HG03432 (cell line): ENCODE measurements around the gene PITPNC1.
"Not testable (repeated sequence)": the region's sequence is repeated elsewhere in the genome, so short reads cannot be mapped to it uniquely, and the experiment has no call there.

ENCODE experiments used
- ATAC-seq: cut with Tn5 transposase; IDR thresholded peaks from one replicate; pipeline ENCODE4 v1.9.1; 2021; ENCODE audit warnings: mild to moderate bottlenecking, moderate library complexity; ENCODE audit not compliant: unreplicated experiment

Gene PITPNC1

GRCh38 chr17:67430515-67430914, 53.4 kb downstream of the PITPNC1 start:
- ATAC-seq, result not testable (repeated sequence)

DNA sequence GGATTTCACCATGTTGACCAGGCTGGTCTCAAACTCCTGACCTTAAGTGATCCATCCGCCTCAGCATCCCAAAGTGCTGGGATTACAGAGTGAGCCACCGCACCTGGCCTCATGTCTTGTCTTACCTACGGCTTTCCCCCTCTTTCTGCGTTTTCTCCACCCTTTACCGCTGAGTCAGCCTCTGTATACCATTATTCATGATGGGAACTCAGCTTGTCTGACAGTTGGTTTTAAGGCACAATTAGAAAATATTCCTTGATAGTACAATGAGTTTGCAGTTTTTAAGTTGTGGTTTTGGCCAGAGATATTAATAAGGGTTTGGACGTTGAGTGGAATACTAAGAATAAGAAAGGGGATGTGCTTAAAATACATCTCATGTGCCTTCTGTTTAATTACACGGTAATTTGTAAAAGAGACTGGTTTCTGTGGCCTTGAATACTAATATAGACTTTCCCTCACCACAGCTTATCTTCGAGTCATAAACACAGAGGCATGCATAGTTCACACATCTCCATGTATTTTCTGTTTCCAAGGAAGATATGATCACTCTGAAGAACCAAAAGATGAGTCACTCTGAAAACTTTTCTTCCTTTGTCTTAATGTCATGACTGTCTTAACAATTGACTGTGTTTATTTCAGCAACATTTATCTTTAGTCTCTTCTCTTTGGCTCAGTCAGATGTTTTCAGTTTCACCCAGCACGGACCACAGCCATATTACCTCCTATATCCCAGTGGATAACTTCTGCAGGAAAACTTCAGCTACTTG, 54.4 kb downstream of the PITPNC1 start:
- no peak for ATAC-seq

DNA sequence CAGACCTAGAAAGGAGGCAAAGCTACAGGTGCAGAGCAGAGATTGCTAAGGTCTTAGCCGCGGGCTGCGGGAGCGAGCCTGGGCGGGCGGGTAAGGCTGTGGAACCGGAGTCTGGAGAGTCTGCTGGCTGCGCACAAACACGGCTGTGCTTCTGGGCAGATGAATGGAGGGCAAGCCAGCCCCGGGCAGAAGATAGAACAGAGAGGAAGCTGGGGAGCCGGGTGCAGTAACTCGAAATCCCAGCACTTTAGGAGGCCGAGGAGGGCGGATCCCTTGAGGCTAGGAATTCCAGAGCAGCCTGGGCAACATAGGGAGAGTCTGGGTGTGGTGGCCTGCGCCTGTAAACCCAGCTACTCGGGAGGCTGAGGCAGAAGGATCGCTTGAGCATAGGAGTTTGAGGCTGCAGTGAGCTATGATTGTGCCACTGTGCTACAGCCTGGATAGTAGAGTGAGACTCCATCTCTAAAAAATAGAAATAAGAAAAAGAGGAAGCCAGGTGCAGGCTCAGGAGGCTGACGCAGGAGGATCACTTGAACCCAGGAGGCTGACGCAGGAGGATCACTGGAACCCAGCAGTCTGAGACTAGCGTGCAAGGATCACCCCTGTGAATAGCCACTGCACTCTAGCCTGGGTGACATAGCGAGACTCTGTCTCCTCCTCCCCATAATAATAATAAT, 56.3 kb downstream of the PITPNC1 start:
- ATAC-seq, result no peak

DNA sequence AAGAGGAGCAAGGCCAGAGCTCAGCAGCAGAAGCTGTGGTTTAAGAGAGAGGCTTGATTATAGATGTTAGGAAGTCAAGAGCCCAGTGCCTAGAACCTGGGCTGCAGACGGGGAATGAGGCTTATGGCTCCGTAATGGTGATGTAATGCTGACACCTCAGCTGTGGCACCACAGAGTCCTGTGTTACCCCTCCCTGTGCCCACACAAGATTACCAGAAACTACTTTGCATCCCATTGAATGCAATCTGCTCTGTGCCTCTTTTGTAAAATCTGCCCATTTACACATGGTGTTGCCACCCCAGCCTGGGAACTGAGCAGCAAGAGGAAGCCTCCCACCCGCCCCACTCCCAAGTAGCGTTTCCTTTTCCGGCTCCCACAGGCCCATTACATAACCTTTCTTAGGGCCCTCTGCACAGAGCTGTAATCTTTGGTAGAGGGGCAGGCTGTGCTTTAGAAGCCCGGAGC, 57.0 kb downstream of the PITPNC1 start:
- no peak for ATAC-seq

- ATAC-seq, result no peak
Observed at GRCh38 chr17:67435122-67435521, 58.0 kb downstream of the PITPNC1 start.

DNA sequence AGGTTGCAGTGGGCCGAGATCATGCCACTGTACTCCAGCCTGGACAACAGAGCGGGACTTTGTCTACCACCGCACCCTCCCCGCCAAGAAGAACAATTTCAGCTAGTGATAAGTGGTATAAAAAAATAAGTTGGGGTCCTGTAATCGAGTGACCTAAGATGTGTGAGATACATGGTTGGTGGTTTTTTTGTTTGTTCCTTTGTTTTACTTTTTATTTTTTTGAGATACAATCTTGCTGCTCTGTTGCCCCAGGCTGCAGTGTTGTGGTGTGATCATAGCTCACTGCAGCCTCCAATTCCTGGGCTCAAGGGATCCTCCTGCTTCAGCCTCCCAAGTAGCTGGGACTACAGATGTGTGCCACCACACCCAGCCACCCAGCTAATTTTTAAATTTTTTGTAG, 58.7 kb downstream of the PITPNC1 start:
- ATAC-seq, result no peak

DNA sequence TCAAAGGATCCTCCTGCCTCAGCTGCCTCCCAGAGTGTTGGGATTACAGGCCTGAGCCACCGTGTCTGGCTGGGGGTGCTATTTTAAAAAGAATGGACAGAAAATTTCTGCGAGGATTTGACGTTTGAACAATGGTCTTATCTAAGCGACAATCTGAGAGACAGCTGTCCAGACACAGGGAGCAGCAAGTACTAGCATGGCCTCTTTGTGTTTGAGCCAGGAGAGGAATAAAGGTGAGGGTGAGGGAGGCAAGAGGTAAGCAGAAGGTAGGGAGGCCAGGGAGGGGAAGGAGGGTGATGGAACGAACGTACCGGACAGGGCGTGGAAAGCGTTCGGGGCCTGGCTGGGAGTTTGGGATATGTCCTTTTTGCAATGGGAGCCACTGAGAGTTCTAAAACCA, 59.2 kb downstream of the PITPNC1 start:
- ATAC-seq, result no peak

GRCh38 chr17:67438667-67439066, 61.6 kb downstream of the PITPNC1 start:
- no peak for ATAC-seq

DNA sequence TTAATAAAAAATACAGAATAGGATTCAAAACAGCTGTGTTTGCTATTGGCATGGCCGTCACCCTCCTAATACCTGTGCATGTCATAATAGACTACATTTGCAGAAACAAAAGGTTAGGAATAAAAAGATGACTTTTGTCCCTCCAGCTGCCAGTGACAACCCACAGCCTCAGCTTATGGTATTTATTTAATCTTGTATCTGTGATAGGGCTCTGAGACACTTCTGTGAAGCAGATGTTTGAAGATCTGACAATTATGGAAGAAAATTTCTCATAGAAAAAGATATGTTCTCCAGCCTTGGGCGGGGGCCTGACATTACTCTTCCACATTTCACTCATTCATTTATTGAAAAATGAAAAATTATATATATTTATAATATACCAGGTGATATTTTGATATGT, 62.2 kb downstream of the PITPNC1 start:
- no peak for ATAC-seq

- no peak for ATAC-seq
Observed at GRCh38 chr17:67440277-67441051, 63.4 kb downstream of the PITPNC1 start.

- no peak for ATAC-seq
Observed at GRCh38 chr17:67441052-67441895, 64.2 kb downstream of the PITPNC1 start.

- ATAC-seq, result no peak
Observed at GRCh38 chr17:67441896-67442219, 64.8 kb downstream of the PITPNC1 start.

DNA sequence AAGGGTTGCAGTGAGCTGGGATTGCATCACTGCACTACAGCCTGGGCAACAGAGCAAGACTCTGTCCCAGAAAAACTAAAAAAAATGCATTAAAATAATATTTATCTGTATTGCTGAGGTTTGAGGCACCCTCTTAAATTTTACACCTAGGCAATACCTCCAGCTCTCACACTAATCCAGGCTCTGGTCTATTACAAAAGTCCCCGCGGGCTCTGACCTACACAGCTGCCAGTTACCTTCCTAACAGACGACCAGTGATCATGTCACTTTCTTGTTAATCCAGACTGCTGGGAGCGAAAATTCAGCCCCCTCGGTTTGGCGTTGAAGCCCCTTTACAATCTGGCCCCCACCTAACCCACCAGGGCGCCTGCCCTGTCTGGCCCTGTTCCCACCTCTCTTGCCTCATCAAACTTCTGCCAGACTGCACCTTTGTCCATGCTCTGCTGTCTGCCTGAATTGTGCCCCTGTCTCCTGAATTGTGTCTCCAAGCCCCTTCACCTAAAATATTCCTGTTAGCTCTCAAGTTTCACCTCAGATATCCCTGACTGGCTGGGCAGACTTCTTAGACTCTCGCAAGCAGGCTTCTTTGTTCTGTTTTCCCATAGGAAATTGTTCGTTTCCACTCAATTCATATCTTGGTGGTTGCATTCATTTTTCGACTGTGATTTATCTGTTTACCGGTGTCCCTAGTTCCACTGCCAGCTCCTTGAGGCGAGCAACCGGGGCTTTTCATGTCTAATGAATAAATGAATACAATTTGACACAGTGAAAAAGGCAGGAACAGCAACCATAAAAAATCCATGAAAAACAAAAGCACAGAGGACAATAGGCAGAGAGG, 65.9 kb downstream of the PITPNC1 start:
- ATAC-seq, result no peak

- no peak for ATAC-seq
Observed at GRCh38 chr17:67443931-67444595, 67.0 kb downstream of the PITPNC1 start.

GRCh38 chr17:67448449-67448848, 71.4 kb downstream of the PITPNC1 start:
- no peak for ATAC-seq

- no peak for ATAC-seq
Observed at GRCh38 chr17:67449065-67449464, 72.0 kb downstream of the PITPNC1 start.

DNA sequence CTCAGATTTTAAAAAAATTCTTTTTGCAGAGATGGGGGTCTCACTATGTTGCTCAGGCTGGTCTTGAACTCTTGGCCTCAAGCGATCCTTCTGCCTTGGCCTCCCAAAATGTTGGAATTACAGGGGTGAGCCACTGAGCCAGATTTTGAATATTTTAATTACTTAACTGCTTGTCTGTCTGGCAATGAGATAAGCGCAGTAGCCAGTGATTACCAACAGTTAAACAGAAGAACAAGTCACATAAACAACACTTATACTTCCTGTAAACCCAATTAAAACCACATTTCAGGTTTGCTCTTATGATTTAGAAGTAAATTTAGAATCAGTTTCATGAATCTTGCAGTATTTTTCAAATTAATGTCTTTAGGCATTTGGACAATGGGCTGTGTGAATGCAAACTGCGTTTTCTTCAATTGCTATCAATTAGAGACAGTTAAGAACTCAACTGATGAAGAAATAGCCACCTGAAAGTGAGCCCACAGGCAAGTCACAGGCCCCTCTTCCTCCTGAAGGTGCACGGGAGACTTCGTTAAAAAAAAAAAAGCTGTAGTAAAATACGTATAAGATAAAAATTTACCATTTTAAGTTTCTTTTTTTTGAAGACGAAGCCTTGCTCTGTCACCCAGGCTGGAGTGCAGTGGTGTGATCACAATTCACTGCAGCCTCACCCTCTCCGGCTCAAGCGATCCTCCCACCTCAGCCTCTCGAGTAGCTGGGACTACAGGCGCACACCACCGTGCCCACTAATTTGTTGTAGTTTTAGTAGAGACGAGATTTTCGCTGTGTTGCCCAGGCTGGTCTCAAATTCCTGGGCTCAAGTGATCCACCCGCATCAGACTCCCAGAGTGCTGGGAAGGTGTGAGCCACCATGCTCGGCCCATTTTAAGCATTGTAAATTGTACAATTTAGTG, 73.0 kb downstream of the PITPNC1 start:
- no peak for ATAC-seq
